ENCODE results near the gene WDR27.

The WDR27 gene

DNA sequence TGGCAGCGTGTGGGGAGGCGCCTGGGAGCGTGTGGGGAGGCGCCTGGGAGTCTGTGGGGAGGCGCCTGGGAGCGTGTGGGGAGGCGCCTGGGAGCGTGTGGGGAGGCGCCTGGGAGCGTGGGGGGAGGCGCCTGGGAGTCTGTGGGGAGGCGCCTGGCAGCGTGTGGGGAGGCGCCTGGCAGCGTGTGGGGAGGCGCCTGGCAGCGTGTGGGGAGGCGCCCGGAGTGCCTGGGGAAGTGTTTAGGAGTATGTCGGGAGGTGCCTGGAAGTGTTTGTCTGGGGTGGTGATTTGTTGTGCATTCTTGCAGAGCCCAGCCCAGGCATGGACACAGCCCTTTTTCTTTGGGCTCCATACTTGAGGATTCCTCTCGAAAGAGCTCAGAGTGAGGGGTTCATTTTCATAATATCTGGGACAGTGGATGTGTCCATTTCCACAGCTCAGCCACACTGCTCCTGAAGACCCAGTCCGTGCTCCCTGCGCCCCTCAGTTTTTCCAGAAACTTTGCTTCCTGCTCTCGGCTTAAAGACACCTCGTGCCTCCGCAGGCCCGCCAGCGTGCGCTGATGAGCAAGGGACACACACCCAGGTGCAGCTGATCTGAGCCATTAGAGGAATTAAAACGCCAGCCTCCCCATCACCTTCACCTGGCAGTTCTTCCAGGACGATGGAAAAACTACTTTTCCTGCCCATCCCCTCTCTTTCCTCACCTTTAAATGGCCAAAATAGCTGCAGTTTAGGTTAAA is 276.0 kb downstream of the WDR27 start:
- DNase-seq = no peak

DNA sequence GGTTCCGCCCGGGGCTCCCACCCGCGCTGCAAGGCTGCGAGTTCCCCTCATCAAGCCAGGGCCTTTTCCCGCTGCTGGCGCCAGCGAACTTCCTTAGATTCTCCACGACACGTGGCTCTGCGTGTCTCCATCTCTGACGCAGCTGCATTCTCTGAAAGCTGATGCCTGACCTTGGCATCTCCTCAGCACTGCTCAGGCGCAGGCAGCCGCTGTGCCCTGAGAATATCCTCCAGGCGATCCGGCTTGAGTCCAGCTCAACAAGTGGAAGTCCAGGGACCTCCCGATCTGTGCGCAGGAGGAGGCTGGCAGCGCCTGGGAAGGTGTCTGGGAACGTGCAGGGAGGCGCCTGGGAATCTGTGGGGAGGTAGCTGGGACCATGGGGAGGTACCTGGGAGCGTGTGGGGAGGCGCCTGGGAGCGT is 277.0 kb downstream of the WDR27 start:
- DNase-seq = no peak

DNA sequence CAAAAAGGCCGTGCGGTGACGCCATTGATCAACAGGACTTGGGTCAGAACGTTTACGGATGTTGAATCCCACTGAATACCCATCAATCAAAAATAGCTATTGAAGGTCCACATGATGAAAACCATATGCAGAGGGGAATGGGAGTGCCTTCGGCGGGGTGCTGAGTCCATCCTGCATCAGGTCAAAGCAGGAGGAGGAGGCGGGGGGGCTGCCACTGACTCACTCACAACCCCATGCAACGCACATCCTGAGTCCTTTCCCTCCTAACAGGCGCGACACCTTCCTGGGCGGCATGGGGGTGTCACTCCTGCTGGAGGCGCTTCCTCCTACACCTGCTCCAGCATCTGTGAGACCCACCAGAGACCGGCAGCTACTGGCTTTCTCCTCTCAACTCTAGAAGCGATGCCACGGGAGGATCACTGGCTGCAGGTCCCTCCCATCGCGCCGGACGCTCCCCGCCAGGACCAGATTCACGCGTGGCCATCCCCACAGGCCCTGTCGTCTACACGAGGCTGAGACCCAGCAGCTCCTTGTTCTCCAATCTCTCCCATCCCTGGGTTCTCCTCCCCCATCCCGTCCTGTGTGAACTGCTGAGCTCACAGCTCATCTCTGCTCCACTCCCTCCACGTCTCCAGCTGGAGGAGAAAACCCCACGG is 277.6 kb downstream of the WDR27 start:
- DNase-seq = no peak

DNA sequence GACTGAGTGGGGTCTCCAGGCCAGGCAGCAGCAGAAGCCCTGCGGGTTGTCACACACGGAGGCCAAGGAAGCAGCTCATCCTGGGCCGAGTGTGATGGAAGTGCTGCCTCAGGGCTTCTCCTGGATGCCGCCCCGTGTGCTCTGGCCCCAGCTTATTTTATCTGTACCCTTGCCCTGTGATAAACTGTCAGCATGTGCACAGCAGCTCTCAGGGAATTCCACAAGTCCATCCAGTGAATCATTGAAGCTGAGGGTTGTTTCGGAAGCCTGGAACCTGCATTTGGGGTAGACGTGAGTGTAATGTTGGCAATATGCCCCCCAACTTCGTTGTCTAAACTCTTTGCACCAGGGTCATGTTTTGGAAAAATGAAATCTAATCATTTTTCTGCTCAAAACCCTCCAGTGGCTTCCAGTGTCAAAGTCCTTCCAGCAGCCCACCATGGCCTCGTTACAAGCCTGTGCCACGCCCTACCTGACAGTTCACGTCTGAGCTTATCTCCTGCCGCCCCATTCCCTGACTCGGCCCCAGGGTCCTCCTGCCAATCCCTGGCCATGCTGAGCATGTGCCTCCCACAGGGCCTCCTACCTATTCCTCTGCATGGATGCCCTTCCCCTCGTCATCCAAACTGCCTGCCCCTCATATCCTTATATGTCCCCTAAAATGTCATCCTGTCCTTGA is 280.1 kb downstream of the WDR27 start:
- no peak for DNase-seq

DNA sequence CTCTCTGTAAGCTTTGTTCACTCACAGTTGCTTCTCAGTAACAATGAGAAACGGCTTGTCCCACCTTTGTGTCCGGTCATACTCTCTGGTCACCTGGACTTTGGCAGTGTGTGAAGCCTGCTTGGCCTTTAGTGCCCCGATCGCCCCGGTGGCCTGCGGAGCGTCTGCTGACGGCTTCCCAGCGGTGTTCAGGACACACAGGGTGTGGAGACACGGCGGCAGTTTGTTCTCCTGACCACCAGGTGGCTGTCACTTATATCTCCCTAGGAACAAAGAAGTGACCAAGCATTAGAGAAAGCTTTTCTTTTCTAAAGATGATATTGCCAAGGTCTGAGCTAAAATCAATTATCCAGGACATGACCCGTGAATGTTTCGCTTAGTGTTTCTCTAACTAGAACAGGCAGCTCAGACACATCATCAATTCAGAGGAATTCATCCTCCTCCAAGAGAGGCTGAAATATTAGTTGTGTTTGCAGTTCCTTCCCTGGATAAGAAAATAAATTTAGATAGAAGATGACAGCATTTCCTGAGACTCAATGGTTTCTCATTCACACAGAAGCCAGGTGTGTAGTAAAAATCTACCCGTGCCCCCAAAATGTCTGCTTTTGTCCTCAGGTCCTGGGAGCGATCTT is 280.8 kb downstream of the WDR27 start:
- DNase-seq = no peak

DNA sequence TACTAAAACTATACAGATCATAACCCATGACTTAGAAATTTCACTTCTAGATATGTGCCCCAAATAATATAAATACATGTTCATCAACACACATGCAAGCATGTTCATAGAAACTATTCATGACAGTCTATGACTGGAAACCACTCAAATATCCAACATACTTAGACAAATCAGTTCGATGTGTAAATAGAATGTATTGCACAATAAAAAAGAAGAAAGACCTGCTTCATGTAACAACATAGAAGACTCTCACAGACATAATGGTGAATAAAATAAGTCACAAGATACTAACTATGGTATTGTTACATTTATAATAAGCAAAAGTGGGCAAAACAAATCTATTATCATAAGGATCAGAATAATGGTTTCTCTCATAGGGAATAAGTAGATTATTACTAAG is 284.7 kb downstream of the WDR27 start:
- no peak for DNase-seq

DNA sequence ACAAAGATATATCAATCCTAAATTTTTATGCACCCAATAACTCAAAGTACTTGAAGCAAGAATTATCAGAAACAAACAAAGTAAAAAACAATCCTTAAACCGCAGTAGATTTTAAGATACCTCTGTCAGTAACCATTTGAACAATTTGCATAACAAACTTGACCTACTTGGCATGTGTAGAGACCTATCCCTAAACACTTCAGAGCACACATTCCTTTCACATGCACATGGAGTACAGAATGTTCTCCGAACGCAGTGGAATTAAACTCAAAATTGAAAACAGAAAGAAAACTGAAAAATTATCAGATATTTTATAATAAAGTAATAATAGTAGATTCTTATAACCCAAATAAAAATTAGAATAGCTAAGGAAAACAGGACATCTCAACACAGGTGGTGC is 285.6 kb downstream of the WDR27 start:
- DNase-seq = no peak

DNA sequence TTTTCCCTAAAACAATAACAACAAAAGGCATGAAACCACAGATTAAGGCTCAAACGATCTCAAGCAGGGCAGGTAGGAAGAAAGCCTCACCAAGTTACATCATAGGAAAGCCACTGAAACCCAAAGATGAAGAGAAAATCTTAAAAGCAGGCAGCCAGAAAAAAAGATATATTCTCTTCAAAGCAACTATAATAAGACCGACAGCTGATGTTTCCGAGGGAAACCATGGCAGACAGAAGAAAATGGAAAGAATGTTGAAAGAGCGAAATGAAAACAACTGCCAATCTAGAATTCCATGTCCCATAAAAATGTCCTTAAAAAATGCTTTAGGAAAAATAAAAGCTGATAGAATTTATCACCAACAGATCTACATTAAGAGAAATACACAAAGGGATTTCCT is 286.6 kb downstream of the WDR27 start:
- DNase-seq = no peak

DNA sequence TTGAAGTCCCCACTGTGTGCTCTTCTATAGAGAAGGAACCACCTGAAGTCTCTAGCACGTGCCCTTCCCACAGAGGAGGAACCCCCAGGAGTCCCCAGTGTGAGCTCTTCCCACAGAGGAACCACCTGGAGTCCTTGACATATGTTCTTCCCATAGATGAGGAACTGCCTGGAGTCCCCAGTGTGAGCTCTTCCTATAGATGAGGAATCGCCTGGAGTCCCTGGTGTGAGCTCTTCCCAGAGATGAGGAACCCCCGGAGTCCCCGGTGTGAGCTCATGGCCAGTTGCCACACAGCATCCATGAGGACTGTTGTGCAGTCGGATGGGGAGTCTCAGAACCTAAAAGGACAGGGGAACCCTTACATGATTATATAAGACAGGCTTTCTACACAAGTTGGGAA is 290.1 kb downstream of the WDR27 start:
- no peak for DNase-seq

DNA sequence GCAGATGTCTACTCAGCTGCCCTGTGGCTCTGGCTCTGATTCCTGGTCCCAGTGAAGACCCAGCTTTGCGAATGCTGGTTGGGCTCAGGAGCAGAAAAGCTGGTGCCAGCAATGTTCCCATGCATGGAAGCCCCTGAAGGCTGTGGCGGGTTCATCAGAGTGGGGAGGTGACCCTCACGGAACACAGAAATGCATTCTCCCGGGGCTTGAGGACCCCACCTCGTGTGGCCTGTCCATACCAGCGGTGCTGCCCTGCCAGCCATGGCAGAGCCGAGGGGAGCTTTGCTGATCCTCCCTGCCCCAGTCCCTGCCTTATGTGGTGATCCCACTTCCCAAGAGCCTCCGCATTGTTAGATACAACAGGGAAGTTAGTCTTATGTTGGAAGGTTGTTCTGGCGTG is 290.5 kb downstream of the WDR27 start:
- DNase-seq = no peak

DNA sequence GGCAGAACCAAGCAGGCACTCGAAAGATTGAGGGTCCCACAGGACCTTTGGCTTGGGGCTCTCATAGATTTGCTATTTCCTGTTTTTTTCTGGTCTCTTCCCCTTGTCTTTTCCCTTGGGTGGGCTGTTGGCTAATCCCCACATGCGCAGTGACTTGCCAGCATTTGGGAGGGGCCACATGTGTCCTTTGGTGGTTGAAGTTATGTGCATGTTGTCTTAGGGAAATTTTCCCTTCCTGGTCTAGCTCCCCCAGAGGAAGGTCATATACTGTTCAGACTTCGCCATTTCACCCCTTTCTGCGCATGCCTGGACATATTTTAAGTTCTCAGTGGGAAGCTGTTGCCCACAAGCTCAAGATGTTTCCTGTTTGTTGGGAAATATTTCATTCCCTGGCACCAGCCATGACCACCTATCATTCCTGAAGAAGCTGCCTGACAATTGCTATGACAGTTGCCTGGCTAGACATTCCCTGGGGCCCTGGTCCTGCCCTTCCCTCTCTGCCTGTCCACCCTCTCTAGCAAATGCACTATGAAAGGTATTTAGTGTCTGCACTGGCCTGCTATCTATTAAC is 292.0 kb downstream of the WDR27 start:
- no peak for DNase-seq

DNA sequence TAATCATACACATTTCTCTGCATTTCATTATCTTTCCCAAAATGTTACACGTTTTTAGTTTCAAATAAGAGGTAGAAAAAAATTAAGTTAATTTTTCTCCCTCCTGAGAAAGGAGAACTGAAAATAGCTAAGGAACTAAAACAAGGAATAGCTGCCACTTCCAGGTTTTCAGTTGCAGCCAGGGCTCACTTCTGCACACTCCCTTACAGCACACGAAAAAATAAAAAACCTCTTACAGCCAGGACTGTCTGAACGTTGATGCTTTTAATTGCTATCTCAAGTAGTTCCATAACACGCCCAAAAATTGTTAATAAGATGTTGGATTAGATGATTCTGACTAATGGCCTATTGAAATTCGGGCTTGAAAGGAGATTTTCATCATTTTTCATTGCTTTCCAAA is 294.5 kb downstream of the WDR27 start:
- DNase-seq = no peak
